Activated naive CD8-positive, alpha-beta T cell treated with anti-CD3 and anti-CD28 coated beads, Interleukin-2, amount 50 U/mL, for 16 hours (primary cell): Measurements from ENCODE around the gene CHRM5.
"Not testable (repeated sequence)": the region's sequence is repeated elsewhere in the genome, so short reads cannot be mapped to it uniquely, and the experiment has no call there.

Experiments used
- DNase-seq: peaks from one replicate; pipeline ENCODE4 v3.0.0-alpha.2; 2020; ENCODE audit warnings: low read depth, low spot score

Gene CHRM5

DNA sequence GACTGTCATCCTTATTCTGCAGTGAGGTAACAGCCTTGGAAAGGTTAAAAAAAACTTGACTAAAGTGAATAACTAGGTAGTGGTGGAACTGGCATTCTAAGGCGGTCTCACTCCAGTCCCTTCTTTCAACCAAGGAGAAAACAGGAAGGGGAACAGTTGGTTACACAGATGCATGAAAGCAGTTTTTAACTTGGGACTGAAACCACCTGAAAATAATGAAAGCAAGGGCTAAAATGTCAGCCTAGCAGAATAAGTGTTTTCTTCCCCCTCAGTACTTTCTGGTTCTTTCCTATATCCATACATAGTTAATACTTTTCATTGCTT lies 71.5 kb downstream of the CHRM5 start:
- DNase-seq: no peak

DNA sequence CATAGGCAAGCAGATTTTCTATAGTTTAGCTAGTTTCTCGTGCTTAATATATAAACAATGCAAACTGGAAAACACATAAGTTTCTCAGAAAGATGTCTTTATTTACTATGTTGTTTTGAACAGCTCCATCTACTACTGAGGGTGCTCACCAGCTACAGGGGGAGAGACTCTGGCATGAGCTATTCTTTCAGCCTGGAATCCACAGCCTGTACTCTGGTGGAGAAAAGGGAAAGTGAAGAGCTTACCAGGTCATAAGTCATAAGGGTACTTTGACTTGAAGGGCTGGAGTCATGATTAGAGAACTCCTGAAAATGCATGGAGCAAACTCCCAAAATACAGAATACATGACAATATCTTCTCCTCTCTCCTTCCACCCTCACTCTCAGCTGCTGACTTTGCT lies 75.1 kb downstream of the CHRM5 start:
- no peak for DNase-seq

DNA sequence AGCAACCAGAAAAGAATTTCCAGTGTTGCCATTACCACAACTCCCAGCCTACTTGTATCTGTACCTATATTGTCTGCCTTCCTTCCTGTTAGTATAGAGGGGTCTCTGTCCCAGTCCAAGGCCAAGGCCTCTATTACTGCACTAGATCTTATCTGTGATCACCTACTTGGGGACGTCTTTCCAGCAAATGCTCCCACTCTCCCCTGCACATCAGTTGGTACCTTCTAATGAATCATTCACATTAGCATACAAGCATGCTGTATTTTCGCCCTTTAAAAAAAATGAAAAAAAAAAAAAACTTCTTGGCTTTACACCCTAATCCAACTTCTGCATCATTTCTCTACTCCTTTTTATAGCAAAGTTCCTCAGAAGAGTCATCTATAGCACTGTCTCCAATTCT lies 75.5 kb downstream of the CHRM5 start:
- DNase-seq: no peak

DNA sequence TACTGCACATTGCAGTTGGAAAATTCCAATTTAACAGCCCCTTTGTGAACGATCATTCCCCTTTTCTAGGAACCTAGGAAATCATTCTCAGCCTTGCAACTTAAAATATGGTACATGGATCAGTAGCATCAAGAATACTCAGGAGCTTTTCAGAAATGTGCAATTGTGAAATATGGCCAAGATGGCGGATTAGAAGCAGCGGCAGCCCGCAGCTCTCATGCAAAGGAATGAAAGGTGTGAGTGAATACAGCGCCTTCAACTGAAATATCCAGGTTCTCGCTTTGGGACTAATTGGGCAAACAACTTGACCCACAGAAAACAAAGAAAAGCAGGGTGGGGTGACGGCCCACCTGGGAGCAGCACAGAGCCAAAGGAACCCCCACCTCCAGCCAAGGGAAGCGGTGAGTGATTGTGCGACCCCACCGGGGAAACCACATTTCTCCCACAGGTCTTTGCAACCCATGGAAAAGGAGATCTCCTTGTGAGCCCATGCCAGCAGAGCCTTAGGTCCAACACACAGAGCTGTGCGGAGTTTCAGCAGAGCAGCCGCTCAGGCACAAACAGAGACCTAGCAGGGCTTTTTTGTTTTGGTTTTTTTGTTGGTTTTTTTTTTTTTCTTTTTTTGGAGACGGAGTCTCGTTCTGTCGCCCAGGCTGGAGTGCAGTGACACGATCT lies 78.3 kb downstream of the CHRM5 start:
- no peak for DNase-seq

DNA sequence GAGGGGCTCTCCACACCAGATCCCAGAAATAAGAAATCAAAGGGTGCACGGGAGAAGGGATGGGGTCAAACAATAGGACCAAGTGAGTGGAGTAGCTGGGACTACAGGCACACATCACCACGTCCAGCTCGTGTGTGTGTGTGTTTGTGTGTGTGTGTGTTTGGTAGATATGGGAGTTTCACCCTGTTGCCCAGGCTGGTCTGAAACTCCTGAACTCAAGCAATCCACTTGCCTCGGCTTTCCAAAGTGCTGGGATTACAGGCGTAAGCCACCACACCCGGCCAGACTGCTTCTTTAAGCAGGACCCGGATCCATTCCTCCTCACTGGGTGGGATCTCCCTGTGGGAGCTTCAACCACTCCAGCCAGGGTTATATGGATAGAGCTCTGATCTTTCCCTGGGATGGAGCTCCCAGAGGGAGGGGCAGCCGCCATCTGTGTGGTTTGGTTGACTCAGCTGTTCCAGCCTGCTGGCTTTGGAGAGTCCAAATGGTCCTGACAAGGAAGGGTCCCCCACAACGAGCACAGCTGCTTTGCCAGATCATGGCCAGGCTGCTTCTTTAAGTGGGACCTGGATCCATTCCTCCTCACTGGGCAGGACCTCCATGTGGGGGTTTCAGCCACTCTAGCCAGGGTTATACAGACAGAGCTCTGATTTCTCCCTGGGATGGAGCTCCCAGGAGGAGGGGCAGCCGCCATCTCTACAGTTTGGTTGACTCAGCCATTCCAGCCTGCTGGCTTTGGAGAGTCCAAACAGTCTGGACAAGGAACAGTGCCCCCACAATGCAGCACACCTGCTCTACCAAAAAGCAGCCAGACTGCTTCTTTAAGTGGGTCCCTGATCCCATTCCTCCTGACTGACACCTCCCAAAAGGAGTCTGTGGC lies 79.8 kb downstream of the CHRM5 start:
- DNase-seq: no peak

DNA sequence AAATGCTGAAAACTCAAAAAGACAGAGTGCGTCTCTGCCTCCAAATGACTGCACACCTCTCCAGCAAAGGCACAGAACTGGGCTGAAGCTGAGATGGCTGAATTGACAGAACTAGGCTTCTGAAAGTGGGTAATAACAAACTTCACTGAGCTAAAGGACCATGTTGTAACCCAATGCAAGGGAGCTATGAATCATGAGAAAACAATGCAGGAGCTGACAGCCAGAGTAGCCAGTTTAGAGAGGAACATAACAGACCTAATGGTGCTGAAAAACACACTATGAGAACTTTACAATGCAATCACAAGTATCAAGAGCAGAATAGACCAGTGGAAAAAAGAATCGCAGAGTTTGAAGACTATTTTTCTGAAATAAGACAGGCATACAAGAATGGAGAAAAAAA lies 80.8 kb downstream of the CHRM5 start:
- DNase-seq: no peak

DNA sequence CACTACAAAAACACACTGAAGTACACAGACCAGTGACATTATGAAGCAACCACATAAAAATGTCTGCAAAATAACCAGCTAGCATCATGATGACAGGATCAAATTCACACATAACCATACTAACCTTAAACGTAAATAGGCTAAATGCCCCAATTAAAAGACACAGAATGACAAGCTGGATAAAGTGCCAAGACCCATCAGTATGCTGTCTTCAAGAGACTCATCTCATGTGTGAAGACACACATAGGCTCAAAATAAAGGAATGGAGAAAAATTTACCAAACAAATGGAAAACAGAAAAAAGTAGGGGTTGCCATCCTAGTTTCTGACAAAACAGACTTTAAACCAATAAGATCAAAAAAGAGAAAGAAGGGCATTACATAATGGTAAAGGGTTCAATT lies 82.1 kb downstream of the CHRM5 start:
- not testable (repeated sequence) for DNase-seq

DNA sequence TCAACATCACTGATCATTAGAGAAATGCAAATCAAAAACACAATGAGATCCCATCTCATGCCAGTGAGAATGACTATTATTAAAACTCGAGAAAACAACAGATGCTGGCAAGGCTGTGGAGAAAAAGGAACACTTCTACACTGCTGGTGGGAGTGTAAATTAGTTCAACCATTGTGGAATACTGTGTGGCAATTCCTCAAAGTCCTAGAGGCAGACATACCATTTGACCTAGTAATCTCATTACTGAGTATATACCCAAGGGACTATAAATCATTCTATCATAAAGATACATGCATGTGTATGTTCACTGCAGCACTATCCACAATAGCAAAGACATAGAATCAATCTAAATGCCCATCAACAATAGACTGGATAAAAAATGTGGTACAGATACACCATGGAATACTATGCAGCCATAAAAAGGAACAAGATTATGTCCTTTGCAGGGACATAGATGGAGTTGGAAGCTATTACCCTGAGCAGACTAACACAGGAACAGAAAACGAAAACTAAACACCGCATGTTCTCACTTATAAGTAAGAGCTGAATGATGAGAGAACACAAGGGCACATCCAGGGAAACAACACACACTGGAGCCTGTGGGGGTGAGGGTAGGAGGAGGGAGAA lies 85.9 kb downstream of the CHRM5 start:
- no peak for DNase-seq

DNA sequence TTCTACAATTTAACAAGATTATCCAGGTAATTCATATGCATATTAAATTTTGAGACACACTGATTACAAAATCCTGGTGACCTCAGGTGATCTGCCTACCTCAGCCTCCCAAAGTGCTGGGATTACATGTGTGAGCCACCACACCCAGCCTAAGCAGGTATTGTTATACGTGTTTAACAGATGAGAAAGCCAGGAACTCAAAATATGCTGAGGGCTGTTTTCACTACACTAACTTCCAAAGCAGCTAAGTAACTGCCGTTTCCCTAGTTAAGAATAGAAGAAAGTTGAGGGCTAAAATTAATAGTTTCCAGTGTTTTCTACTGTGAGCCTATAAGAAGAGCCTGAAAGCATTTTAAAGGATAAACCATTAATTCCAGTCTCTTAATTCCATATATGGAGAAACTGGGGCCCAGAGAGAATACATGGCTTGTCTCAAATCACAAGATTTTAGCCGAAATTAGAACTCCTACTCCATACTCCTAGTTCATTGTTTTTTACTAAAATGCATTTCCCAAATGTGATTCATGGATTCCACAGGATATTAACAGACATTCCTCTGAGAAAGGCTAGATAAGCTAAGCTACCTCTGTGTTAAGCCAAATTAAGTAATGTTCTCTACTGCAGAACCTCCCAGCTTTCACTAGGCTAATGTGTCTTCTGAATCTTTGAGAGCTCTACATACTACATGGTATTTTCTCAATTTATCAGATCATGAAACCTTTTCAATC lies 87.7 kb downstream of the CHRM5 start:
- no peak for DNase-seq

DNA sequence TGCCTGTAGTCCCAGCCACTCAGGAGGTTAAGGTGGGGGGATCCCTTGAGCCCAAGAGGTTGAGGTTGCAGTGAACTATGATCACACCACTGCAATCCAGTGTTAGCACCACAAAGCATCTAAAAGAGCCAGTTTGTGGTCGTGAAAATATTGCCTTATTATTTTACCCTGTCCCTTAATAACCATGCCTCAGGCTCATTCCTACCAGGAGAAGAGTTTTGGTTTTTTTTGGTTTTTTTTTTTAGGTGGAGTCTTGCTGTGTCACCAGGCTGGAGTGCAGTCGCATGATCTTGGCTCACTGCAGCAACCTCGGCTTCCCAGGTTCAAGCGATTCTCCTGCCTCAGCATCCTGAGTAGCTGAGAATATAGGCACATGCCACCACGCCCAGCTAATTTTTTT lies 88.6 kb downstream of the CHRM5 start:
- no peak for DNase-seq

DNA sequence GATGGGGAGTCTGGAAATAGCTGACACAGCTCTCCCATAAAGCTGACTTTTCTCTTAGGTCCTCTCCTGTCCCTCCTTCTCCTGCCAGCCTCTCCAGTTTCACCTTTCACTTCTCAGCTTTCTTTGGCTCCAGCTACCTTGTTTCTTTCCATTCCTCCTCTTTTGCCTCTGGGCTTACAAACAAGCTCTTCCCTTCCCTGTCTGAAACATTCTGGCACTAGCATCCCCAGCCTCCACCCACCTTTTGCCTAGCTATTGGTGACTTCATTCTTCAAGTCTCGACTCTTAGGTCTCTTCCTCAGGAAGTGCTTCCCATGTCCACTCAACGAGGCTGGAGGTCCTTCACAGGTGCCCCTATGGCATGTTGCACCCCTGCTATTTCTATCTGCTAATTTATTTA lies 91.2 kb downstream of the CHRM5 start:
- no peak for DNase-seq

DNA sequence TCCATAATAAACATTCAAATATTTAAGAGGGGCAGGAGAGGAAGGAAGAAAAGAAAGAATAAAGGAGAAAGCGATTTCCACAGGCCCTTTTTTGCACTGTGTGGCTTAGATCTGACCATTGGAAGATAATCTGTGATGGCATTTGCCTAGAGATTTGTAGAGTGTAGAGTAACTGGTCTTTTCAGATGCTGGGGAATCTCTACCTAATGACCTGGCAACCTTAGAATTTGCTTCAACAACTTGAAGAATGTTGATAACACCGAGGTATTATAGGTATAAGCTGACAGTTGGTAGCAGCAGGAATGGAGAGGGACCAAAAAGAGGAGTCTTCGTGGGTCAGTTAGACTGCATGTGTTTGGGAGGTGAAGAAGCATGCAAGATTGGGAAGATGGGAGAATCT lies 91.6 kb downstream of the CHRM5 start:
- DNase-seq: no peak

DNA sequence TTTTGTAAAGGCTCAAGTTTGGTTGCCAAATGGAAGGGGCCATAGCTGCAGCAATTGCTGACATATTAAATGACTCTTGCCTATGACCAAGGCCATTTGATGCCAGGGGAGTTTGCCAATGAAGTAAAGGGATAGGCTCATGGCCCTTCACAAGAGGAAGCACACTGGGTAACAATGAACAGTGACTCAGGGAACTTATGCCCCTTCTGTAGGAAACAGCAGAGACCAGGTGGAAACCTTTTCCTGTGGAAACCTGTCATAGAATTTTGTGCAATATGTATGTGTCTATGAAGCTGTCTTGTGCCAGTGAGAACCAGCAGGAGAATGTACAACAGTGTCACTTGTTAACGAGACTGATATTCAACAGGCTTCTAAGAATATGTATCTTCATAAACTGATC lies 96.1 kb downstream of the CHRM5 start:
- no peak for DNase-seq

DNA sequence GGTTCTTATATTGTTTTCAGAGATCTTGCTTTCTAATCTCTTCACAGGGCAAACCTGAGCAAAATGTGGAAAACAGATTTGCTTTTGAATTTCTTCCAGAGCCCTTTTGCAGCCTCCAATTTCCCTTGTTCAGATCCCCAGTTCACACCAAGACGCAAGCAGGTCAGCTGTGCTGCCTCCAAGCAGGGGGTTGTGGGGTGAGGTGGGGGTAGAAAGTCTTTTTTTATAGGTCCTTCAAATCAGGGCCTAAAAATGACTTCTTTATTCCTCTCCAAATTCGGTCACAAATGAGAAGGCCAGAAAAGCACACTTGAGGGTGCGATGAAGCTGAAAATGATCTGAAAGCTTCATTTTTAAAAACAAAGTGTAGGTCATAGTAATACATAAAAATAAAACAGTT lies 97.0 kb downstream of the CHRM5 start:
- no peak for DNase-seq

DNA sequence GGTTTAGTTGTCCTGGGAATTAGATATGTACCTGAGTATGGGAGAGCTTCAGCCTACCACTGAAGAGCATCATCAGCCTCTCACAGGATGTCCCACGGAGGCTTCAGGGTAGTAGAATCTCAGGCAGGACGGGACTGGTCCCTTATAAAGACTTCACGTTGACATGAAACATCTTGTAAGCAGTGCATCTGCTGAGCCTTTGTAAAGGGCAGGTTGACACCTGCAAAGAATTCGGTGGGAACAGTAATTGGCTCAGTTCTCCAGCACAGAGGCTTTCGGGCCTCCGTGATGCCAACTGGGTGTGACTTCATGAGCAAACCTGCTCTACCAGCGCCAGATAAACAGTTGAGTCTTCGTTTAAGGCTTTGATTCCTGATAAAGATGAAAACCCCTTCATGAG lies 97.6 kb downstream of the CHRM5 start:
- DNase-seq: no peak

DNA sequence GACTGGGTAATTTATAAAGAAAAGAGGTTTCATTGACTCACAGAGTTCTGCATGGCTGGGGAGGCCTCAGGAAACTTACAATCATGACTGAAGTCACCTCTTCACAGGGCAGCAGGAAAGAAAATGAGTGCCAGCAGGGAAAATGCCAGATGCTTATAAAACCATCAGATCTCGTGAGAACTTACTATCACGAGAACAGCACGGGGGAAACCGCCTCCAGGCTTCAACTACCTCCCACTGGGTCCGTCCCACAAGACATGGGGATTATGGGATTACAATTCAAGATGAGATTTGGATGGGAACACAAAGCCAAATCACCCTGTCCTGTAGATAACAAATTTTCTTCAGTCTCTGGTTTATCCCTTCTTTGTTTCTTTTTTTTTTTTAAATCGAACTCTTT lies 101.7 kb downstream of the CHRM5 start:
- no peak for DNase-seq

DNA sequence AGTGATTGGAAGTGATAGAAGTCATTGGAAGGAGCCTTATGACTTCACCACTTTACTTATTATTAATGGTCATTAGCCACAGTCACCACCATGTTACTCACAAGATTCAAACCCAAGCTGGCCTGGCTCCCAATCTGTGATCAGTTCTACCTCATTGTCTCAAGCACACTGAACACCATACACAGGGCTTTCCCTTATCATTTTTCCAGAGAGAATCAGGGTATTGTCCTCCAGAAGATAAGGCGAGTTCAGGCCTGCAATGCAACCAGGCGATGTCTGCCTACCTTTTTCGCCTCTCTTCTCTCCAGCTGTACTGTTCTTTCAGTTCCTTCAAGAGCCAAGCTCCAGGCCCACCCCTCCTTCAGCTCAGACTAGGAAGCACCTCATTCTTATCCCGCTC lies 108.5 kb downstream of the CHRM5 start:
- no peak for DNase-seq

DNA sequence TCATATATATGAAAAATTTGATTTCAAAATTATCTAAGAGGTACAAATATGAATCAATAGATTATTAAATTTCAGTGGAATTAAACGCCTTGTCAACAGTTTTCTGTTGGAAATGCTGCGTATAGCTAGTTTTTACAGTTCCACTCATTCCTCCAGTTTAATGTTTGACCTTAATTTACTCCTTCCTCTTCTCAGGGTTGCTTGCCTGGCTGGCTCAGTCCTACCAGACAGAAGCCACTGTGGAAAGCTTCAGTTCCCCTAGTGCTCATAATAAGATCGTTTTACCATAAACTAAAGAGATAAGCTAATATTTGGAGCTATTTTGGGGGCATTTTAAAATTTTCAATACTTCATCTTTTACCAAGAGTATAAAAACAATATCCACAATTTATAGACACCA lies 110.6 kb downstream of the CHRM5 start:
- DNase-seq: no peak

DNA sequence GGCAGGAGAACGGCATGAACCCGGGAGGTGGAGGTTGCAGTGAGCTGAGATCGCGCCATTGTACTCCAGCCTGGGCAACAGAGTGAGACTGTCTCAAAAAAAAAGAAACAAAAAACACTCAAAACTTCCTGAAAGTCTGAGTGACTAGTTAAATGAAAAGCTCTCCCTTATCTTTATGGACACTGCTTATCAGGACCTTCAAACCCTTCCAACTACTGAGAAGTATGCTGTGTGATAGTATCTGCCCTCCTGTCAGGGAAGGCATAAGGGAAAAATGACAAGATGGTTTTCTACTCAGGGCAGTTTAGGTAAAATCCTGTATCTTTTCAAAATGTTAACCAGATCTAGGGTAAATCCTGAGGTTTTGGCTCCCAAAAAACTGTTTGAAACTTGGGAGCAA lies 111.6 kb downstream of the CHRM5 start:
- no peak for DNase-seq

DNA sequence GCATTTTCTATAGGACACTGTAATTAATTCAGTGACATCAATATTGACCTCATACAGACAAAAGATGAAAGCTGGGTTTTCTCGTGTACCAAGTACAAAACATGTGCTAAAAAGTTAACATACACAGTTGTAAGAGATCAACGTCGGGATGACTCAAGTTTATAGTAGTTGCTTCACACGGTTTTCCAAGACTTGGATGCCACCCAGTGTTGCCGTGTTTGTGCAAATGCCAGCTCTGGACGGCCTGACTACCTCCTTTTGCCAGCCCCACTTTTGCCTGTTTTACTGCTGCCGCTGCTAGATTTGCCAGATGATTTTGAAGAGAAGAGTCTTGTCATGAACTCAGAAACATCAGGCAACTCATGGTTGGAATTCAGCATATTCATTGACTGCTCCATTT lies 115.8 kb downstream of the CHRM5 start:
- no peak for DNase-seq

DNA sequence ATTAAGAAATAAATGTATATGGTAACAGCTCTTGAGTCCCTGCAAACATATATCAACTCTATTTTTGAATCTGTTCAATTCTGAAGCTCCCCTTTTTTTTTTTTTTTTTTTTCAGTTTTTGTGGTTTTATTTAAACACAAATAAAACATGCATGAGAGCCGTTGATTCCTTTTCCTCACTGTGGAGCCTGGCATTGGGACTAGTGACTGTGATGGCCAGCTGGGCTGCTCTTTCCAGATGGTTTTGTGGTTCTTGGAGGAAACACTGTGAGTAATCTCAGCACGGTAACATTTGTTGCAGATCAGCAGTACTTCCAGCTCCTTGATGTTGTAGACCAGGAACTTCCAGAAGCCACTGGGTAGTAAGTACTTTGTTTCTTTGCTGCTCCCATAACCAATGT lies 117.4 kb downstream of the CHRM5 start:
- no peak for DNase-seq

DNA sequence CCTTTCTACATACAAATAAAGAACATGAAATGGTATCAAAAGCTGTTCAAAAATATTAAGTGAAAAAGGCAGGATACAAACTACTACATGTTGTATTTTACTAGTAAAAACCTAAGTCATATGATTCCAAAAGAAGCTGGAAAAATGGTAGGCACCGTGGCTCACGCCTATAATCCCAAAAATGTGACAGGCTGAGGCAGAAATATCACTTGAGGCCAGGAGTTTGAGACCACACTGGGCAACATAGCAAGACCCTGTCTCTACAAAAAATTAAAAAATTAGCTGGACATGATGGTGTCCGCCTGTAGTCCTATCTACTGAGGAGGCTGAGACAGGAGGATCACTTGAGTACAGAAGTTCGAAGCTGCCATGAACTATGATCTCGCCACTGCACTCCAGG lies 131.6 kb downstream of the CHRM5 start:
- no peak for DNase-seq
